Stimulated activated CD8-positive, alpha-beta memory T cell treated with anti-CD3 and anti-CD28 coated beads, Interleukin-7, amount 100 ng/mL, for 1 hour (primary cell): ENCODE measurements around the gene SLC13A3.

Experiments used
- DNase-seq, 2 donors: peaks; one replicate each; pipeline ENCODE4 v3.0.0-alpha.2; 2020; ENCODE audit warnings: low read depth in 2 of 2

SLC13A3 gene

DNA sequence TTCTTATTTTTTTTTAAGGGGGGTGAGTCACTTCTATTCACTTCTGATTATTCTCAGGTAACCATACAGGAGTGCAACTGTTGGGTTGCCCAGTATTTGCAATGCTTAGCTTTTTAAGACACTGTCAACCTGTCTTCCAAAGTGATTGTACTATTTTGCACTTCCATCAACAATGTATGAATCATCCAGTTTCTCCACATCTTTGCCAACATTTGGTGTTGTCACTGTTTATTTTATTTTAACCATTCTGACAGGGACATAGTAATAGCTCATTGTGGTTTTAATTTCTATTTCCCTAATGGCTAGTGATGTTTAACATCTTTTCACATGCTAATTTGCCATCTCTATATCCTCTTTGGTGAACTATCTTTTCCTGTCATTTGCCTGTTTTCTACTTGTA lies 1.4 kb upstream of the SLC13A3 start:
- DNase-seq, result no peak

DNA sequence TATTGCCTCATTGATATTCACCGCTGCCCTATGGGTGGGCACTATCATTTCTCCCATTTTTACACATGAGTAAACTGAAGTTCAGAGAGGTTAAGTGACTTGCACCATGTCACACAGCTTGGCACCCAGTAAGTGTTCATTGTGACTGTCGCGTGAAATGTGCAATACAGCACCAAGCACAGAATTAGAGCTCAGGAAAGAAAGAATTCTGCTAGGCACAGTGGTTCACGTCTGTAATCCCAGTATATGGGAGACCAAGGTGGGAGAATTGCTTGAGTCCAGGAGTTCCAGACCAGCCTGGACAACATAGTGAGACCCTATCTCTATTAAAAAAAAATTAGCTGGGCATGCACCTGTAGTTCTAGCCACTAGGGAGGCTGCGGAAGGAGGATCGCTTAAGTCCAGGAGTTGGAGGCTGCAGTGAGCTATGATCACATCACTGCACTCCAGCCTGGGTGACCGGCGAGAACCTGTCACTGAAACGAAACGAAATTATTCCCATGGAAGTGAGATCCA lies 626 bp downstream of the SLC13A3 start:
- DNase-seq, result no peak

DNA sequence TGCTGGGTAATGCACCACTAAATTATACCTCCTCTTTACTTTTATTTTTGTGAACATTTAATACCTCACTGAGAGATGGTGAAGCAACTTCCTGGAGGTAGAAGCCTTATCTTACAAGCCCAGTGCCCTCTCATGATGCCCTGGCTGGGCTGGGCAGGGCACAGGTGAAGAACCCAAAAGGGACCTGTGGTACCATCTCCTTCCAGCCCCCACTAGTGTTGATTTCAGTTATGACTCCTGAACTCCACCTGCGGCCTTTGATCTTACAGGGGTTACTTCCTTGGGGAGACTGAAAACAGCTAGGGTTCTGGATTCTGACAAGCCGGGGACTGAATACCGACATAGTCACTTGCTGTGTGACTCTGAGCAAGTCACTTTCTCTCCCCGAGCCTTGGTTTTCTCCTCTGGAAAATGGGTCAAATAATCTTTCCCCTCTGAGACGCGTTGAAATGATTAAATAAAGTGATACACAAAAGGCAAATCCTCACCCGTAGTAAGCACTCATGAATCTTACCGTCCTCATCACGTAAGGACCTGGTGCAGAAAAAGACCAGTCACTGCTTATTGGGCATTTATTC lies 1.2 kb downstream of the SLC13A3 start:
- no peak for DNase-seq

DNA sequence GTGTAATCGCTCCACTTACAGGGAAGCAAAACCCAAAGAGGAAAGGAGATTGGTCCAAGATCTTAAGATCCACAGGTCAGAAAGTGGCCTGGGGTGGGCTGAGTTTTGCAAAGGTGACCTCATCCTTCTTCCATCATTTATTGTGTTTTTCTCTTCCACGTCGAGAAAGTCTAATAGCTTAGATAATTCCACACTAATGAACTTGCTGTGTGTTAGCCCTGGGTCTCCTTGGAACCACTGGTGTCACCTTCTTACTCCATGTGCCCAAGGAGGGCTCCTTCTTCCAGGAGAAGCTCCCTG lies 1.7 kb downstream of the SLC13A3 start:
- DNase-seq, result no peak

DNA sequence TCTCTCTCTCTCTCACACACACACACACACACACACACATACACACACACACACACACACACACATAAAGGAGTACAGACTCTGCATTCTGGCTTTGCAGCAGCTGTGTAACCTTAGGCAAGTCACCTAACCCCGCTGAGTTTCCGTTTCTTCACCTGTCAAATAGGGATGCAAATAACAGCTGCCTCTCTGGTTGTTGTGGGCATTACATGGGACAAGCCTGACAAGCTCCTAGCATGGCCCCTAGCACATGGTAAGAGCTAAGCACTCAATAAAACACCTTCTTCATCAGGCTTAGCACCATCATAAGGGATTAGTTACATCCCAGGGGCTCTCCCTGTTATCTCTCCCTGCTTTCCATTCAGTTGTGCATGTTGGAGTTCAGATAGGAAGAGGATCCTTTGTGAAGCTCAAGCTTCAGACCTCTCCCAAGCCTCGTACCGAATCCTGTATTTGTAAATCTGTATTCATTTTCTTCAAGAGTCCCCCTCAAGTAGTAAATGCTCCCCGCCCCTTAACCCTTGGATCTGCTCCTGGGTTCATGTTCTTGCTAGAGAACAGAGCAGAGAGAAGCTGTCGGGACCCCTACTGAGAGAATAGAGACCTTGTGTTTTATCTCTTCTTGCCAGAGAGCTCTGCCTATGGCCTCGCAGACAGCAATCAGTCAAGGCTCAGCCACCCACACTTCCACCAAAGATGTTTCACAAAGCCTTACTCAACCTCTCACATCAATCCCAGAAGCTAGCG lies 2.2 kb downstream of the SLC13A3 start:
- no peak for DNase-seq

DNA sequence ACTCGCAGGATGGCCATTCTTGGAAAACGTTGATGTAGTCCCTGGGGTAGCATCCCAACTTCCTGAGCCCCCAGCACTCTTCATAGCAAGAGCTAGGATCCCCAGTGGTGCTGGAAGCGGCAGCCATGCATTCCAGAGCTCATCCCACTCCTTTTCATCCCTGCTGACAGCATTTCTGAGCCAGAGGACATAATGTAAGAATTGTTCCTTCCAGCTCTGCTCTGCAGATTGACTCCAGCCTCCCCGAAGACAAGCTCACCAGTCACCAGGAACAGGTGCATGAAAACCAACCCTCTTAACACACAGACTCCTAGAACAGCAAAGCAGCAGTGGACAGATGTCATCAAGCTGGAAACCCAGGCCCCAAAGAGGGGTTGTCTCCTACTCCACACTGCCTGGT lies 3.8 kb downstream of the SLC13A3 start:
- DNase-seq, result no peak

DNA sequence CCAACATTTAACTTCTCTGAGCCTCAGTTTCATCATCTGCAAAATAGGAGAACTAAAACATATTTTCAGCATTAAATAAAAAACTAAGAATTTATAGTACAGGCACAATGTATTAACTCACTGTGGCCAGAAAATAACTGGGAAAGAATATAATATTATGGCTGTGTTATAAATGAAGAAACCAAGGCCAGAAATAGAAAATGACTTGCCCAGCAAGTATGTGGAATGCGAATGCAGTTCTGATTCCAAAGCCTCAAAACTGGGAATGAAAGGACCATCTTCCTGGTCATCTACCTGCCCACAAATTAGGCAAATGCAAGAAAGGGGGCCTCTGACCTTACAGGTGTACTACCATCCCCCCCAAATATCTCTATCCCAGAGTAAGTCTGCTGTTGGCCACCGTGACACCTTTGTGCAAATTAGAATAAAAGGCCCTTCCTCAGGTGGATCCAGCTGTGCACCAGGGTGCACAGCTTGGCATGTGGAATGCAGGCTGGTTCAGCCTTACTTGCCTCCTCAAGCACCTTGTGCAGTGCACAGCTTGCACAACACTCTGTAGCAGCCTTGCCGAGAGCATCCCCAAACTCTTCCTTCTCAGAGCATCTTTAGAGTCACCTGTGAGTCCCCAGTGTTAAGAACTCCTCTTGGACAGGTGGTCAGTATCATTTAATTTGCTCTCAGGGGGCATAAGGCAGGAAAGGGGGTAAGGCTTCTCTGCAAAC lies 4.4 kb downstream of the SLC13A3 start:
- no peak for DNase-seq

DNA sequence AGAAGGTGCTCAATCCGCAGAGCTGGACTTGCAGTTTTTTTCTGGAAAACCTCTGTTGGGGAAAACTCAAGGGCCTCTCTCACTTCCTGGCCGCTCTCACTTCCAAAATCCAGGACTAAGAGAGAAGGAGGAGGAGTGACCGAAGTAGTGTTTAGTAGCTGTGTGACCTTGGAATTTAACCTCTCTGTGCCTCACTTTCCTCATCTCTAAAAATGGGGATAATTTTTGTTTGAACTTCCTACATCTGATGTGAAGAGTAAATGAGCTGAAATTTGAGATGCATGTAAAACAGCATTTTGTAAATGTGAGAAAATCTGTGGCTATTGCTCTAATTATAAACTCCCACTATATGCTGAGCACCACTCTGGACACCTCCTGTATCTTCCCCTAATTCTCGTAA lies 5.1 kb downstream of the SLC13A3 start:
- no peak for DNase-seq

DNA sequence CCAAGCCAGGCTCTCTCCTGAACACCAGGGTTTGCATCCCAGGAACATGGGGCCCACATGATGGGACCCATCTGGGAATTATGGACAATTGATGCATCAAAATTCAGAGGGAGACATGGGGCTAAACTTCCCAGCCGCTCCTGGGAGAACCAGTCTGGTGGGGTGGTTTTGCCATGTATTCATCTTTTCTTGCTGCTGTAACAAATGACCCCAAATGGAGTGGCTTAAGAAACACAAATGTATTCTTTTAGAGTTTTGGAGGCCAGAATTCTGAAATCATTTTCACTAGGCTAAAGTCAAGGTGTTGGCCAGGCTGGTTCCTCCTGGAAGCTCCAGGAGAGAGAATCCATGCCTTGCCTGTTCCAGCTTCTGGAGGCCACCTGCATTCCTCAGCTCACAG lies 6.5 kb downstream of the SLC13A3 start:
- no peak for DNase-seq

DNA sequence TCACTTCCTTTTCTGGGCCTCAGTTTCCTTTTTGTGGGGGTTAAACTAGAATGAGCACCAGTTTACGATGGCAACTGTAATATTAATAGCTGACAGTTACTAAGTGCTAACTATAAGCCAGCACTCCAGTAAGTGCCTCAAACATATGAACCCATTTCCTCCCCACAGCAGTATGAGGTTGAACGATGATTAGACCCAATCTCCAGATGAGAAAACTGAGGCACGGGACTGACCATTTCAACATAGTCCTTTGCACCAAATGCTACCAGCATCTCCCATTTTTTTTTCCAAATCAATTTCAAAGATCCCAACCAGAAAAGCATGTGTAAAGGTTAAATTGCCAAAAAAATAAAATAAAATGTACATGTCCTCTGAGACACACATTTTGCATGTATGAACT lies 7.1 kb downstream of the SLC13A3 start:
- no peak for DNase-seq

DNA sequence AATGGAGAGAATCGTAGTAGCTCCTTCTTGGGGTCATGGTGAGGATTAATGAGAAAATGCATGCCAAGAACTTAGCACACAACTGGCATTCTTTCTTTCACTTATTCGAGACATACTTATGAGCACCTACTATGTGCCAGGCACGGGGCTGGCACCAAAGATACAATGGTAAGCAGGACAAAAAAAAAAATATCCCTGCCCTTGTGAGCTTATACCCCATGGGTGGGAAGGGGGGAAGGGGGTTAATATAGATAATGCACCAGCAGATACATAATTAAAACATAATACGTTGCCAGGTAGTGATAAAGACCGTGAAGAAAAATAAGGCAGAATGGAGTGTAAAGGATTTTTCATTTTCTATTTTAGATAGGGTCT lies 8.3 kb downstream of the SLC13A3 start:
- no peak for DNase-seq

DNA sequence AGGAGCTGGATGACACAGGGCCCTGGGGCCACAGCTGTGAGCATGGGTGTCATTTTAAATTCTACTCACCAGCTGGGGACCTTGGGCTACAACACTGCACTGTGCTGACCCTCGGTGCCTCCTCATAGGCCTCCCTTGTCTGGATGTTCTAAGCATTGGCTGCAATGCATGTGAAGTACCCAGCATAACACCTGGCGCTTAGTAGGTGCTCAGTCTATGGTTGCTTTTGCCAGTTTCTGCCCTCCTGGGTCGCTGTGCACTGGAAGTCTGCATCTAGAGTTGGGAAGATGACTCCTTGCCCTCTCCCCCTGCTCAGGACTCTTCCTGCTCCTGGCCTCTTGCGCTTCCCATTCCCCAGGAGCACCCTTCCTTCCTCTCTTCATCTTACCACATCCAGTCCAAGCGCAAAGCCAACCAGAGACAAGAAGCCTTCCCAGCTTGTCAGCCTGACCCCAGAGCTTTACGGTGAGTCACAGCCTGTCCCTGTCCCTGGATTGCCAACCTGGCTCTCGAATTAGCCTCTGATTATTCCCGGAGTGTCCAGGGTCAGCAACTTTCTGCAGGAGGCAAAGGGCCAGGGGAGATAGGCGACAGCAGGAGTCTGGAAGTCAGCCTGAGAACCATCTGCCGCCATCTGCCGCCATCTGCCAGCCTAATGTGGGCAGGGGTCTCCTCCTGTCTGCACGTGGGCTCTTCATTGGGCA lies 8.8 kb downstream of the SLC13A3 start:
- no peak for DNase-seq

DNA sequence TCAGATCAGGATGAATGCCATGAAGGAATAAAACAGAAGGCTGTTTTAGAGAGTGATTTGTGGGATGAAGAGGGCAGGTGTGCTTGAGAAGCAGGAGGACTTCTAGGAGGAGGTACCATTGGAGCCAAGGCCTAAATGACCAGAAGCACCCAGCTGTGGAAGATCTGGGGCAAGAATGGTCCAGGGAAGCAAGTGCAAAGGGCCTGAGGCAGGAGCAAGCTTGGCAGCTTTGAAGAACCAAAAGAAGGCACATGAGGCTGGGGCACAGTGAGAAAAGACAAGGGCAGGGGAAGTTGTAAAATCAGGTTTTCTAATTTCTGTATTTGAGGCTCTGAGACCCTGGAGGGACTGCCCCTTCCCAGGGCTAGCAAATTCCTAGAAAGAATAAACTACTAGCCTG lies 9.8 kb downstream of the SLC13A3 start:
- no peak for DNase-seq

DNA sequence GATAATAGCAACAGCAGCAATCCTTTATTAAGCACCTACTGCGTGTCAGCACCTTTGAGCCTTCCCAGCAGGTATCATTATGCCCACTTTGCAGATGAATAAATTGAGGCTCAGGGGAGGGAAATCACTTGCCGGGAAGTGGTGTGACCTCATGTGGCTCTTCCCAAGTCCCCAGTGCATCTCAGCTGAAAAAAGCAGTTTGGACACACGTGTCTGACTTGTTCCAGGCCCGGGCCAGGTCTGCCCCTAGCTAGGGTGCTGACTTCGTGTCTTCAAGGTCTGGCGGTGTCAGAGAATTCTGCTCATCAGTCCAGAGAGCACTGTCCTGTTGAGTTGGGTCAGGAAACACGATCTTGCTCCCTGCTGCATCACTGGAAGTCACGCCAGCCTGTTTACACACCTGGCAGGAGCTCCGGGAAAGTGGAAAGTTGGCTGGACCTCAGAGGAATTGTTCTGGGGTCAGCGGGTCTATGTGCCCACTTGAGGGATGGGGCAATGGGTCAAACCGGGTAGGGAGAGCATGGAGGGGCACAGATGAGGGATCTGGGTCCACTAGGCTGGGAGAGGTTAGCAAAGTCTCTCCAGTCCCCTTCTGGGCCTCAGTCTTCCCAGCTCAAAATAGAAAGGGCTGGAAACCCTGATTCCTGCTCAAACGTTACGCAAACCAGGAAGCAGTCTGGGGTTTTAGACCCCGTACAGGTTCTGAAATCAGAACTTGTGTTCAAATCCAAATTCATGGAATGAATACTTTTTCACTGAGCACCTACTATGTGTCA lies 10.5 kb downstream of the SLC13A3 start:
- DNase-seq, result no peak

DNA sequence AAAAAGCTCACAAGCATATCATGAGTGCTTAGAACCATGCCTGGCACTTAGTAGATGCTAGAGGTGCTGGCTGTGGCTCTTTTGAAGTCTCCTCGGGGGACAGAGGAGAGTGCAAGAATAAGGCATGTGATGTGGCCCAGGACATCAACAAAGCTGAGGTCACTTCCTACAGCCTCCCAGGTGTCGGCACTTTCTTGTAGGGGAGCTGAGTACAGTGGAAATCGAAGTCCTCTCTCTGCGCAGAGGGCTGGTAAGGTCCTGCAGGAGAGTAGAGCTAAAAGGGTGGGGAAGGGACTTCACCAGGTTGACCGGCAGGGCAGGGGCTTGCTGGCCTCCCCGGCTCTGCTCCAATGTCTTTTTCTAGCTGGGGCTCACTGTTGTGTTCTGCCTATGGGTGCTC lies 11.2 kb downstream of the SLC13A3 start:
- DNase-seq, result no peak

DNA sequence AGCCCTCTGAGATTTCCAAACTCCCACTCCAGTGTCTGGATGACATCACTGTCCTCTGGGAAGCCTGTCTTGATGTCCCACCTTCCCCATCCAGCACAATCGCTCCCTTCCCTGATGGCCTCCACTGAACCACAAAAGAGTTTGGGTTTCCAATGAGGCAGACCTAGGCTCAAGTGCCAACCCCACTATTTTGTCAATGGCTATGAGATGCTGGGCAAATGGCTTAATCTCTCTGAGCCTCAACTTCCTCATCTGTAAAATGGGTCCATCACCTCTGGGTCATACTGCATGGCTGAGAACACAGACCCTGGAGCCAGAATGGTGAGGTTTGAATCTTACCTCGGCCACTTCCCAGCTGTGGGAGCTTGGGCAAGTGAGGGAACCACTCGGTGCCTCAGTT lies 11.7 kb downstream of the SLC13A3 start:
- no peak for DNase-seq

DNA sequence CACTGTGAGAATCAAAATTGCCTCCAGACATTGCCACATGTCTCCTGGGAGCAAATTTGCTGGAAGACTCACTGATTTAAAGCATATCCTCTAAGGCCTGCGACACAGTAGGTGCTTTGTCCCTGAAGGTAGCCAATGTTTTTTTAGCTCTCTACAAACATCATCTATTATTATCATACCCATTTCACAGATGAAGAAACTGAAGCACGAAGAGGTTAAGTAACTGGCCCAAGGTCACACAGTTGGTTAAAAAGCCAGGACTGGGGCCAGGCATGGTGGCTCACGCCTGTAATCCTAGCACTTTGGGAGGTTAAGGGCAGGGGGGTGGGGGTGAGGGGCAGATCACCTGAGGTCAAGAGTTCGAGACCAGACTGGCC lies 12.4 kb downstream of the SLC13A3 start:
- no peak for DNase-seq

DNA sequence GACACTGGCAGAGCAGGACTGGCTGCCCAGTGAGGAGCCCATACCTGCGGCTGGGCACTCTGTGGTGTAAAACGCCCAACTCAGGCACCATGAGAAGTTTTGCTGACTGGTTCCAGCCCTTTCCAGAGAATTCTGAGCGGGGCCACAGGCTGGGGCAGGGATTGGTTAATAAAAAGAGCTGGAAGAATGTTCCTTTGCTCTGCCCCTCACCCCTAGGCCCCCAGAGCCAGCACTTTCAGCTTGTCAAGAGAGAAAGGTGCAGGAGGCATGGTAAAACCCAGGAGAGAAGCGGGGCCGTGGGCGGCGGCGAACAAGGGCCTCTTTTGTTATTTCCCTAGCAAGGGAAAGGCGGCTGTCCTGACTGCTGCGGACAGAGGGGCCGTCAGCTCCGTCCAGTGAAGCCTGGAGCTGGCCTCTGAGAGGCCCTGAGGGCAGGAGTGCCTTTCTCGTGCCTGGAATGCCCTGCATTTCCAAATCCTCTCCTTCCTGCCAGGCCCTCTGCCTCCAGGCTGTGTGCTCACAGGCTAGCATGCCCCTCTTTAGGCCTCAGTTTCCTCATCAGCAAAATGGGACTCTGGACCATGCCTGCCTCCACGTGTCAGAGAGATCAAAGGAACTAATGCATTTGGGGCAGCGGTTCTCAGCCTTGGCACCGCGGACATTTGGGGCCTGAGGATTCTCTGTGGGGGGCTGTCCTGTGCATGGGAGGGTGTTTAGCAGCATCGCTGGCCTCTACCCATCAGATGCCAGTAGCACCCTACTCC lies 12.9 kb downstream of the SLC13A3 start:
- DNase-seq, result no peak

DNA sequence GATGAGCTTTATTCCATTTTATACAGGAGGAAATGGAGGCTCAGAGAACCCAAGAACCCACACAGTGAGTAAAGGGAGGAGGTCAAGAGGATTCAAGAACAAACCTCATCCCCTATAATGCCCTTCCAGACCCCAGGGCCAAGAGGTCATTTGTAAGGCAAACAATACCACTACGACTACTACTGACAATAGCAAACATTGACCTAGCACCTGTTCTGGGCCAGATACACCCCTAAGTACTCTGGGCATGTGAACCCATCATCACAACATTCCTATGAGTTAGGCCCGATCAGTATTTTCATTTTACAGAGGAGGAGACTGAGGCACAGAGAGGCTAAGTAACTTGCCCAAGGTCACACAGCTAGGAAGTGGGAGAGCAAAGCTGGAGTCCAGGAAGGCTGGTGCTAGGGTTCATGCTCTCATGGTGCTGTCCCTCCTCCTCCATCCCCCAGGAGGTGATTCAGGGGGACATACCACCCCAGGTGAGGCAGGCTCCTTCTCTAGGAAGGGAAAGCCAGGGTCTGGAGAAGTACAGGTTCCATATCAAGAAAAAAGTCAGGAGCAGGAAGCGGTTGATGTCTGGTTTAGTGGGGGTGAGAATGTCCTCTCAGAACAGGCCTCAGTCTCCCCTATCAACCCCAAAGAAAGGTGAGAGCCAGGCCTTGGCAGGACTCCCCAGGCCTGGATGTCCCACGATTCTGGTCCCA lies 13.7 kb downstream of the SLC13A3 start:
- no peak for DNase-seq

DNA sequence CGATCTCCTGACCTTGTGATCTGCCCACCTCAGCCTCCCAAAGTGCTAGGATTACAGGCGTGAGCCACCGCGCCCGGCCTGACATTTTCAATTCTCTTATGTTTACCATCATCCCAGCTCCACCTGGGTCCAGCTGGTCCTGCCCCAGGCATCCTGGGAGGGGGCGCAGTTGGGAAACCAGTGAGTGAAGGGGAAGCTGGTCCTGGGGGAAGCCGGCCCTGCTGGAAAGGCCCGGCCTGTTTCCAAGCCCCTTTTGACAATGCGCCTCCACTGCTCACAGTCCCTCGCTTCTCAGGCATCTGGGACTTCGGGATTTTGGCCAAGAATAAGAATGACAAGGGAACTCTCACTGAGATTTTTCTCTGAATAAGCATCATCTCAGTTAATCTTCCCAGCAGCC lies 14.2 kb downstream of the SLC13A3 start:
- DNase-seq, result no peak

DNA sequence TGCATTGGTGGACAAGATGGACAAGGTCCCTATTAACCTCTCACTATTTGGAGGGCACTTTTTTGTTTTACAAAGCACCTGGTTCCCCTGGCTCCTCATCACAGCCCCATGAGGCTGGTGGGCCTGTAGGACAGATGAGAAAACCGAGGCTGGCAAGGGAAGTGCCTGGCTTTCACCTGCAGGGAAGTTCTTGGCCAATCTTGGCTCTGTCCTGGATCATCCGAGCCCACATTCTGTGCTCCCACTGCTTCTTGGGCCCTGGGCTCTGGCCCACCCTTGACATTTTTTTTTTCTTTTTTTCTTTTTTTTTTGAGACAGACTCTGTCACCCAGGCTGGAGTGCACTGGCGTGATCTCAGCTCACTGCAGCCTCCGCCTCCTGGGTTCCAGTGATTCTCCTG lies 14.7 kb downstream of the SLC13A3 start:
- DNase-seq, result no peak
